HG03159 (cell line): ENCODE results near the gene TIPRL.
"Not testable (repeated sequence)": the region's sequence is repeated elsewhere in the genome, so short reads cannot be mapped to it uniquely, and the experiment has no call there.

Experiments
- ATAC-seq: cut with Tn5 transposase; IDR thresholded peaks from one replicate; pipeline ENCODE4 v1.9.1; 2021; ENCODE audit warnings: mild to moderate bottlenecking, moderate library complexity; ENCODE audit not compliant: unreplicated experiment

Gene TIPRL

GRCh38 chr1:168207673-168208072 is 28.9 kb downstream of the TIPRL start:
- not testable (repeated sequence) for ATAC-seq

- ATAC-seq = no peak
Measured at GRCh38 chr1:168210312-168210711, 31.6 kb downstream of the TIPRL start.

- no peak for ATAC-seq
Measured at GRCh38 chr1:168213349-168213748, 34.6 kb downstream of the TIPRL start.

GRCh38 chr1:168216171-168216570 is 37.4 kb downstream of the TIPRL start:
- ATAC-seq = no peak

- no peak for ATAC-seq
Measured at GRCh38 chr1:168217664-168218063, 38.9 kb downstream of the TIPRL start.

GRCh38 chr1:168218658-168219057 is 39.9 kb downstream of the TIPRL start:
- ATAC-seq = no peak

GRCh38 chr1:168220470-168220871 is 41.7 kb downstream of the TIPRL start:
- no peak for ATAC-seq

- ATAC-seq = no peak
Measured at GRCh38 chr1:168221275-168221674, 42.5 kb downstream of the TIPRL start.

GRCh38 chr1:168223261-168223660 is 44.5 kb downstream of the TIPRL start:
- no peak for ATAC-seq

- no peak for ATAC-seq
Measured at GRCh38 chr1:168223681-168224540, 45.1 kb downstream of the TIPRL start.

- ATAC-seq = no peak
Measured at GRCh38 chr1:168224991-168225390, 46.2 kb downstream of the TIPRL start.

- ATAC-seq = peak; percentile 85
Measured at GRCh38 chr1:168225476-168226190, 46.9 kb downstream of the TIPRL start, which contains the start of gene SFT2D2. TSS of gene SFT2D2 (plus strand) at chr1:168226004. CDS start at chr1:168226080, 76 bp downstream.

- ATAC-seq = no peak
Measured at GRCh38 chr1:168227620-168228019, 48.9 kb downstream of the TIPRL start.

- no peak for ATAC-seq
Measured at GRCh38 chr1:168229893-168230292, 51.1 kb downstream of the TIPRL start.

GRCh38 chr1:168230709-168231108 is 51.9 kb downstream of the TIPRL start:
- no peak for ATAC-seq

GRCh38 chr1:168234846-168235547 is 56.2 kb downstream of the TIPRL start:
- ATAC-seq = no peak

GRCh38 chr1:168235548-168235885 is 56.8 kb downstream of the TIPRL start:
- ATAC-seq = no peak

GRCh38 chr1:168235937-168236336 is 57.2 kb downstream of the TIPRL start:
- ATAC-seq = no peak

- ATAC-seq = no peak
Measured at GRCh38 chr1:168236836-168237611, 58.3 kb downstream of the TIPRL start.

- ATAC-seq = no peak
Measured at GRCh38 chr1:168243198-168243597, 64.4 kb downstream of the TIPRL start.
